PFSK-1 (cell line): ENCODE measurements around the gene WWC1.

Source experiments
- FOXP2 ChIP-seq: optimal IDR thresholded peaks from 2 replicates; pipeline ENCODE3; 2011; ENCODE audit warnings: borderline replicate concordance, control low read depth, inconsistent platforms; ENCODE audit not compliant: insufficient read depth; ENCODE audit errors: extremely low read length, extremely low read depth
- POLR2AphosphoS5 ChIP-seq: IDR thresholded peaks from 2 replicates; pipeline ENCODE4 v1.6.1; 2012; ENCODE audit warnings: low read depth, mild to moderate bottlenecking, control low read depth, low read length, moderate library complexity
- REST ChIP-seq, 2 experiments: IDR thresholded peaks; 2 replicates each; pipeline versions ENCODE4 v1.6.1 to v1.8.0; 2011 to 2012; ENCODE audit warnings: low read depth in 2 of 2, low read length in 2 of 2, control low read depth in 1 of 2, inconsistent platforms in 1 of 2, mild to moderate bottlenecking in 1 of 2, moderate library complexity in 1 of 2; ENCODE audit not compliant: insufficient read depth in 1 of 2
- TAF1 ChIP-seq: IDR thresholded peaks from 2 replicates; pipeline ENCODE4 v1.6.1; 2012; ENCODE audit warnings: low read length, control low read depth, borderline replicate concordance; ENCODE audit not compliant: insufficient read depth

DNA sequence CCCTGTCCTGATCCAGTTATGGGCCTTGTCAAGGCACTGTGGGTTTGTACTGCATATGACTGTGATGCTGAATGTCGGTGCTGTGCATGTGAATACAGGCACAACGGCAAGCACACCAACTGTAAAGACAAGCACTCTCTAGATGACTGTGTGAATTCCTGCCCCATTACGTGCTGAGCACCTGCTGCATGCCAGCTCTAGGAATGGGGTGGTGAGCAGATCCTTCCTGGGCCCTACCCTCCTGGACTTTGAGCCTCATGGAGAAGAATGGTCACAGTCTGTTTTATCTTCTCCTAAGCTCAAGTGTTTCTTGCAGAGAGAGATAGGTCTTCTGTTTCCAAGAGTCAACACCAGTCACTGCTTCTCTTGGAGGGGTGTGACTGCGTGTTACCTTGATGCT lies 138.9 kb downstream of the WWC1 start:
- TF ChIP-seq POLR2AphosphoS5 (no peak), TAF1 (no peak), FOXP2 (no peak), REST (IDR thresholded peaks at IDR 0.05; ENCODE audit: insufficient read depth in 1 of 2, low read depth in 2 of 2, low read length in 2 of 2) (no peak)
